Epithelial cell of proximal tubule (primary cell): ENCODE results near the gene PRG3. TPM values are rescaled to one million over a fixed set of nuclear protein-coding genes. Genes with fewer than 3 reads are reported as not detected.
A peak's percentile ranks its signal among the peaks of the same experiment; 100 is the strongest.

Experiments
- DNase-seq: peaks from one replicate; pipeline ENCODE4 v3.0.0-alpha.2; 2011; ENCODE audit warnings: low read depth
- H3K4me3 ChIP-seq: 2 replicates; pipeline ENCODE4 v1.5.1; 2011; ENCODE audit warnings: low read depth, mild to moderate bottlenecking, low read length
- total RNA-seq: library from RNA; depleted of rRNA; stranded (reverse); fragments of >200 nt; gene quantifications from 2 replicates; pipeline ENCODE4 v1.2.3, GENCODE V29; 2015
- TF ChIP-seq, protein P1 (sequence below): conservative IDR thresholded peaks from 2 replicates; pipeline ENCODE4 v1.5.1; 2012; ENCODE audit warnings: low read depth, mild to moderate bottlenecking, low read length

Gene PRG3
- total RNA-seq, 1 donor from 2014 or later, result not detected

DNA sequence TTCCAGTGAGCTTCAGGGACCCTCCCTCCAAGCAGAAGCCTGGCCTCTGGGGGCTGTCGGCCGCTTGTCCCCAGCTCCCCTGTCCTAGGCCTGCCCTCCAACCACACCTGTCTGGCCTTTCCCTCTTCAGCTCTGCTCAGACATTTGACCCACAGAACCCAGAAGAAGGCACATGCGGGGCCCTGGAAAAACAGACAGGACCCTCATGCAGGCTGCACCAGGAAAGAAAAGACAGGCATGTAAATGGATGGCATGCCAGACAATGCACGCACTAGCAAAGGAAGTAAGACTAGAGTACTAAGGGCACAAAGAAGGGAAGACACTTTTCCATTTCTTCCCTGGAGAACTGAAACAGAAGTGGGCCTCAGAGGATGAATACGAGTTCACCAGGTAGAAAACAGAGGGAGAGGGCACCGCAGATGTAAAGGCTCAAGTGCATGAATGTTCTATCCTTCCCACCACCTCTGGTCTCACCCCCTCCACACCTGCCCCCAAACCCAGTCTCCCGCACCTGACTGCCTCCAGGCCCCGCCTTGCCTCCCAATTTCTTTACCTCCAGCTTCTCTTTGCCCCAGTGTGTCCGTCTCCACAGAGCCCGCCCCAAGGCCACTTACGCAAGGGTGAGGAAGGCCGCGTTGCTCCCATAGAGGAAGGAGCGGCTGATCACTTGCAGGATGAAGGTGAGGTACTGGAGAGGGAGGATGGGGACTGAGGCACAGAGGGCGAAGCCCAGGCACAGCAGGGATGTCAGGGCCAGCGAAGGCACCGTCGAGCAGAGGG, 28.6 kb upstream of the PRG3 start:
- TF ChIP-seq, protein P1, sequence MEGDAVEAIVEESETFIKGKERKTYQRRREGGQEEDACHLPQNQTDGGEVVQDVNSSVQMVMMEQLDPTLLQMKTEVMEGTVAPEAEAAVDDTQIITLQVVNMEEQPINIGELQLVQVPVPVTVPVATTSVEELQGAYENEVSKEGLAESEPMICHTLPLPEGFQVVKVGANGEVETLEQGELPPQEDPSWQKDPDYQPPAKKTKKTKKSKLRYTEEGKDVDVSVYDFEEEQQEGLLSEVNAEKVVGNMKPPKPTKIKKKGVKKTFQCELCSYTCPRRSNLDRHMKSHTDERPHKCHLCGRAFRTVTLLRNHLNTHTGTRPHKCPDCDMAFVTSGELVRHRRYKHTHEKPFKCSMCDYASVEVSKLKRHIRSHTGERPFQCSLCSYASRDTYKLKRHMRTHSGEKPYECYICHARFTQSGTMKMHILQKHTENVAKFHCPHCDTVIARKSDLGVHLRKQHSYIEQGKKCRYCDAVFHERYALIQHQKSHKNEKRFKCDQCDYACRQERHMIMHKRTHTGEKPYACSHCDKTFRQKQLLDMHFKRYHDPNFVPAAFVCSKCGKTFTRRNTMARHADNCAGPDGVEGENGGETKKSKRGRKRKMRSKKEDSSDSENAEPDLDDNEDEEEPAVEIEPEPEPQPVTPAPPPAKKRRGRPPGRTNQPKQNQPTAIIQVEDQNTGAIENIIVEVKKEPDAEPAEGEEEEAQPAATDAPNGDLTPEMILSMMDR, result no peak
- no peak overlapping the region for H3K4me3 ChIP-seq
- DNase-seq, result no peak

DNA sequence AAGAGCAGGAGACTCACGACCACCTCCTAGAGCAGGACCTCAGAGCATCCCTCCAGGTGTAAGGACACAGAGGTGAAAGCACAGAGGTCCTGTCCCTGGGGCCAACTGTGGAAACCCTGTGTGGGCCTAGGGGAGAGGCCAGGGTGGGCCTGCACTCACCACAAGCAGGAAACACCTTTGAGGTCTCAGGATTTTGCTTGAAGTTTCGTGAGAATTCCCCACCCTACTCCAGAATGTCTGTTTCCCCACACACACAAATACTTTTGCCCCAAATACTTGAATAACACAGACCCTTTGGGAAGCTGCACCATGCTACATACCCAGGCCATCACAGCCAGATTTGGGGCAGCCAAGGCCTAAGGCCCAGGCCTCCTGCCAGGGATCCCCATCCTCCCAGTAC, 27.8 kb upstream of the PRG3 start:
- TF ChIP-seq, protein P1, result no peak
- no peak for DNase-seq
- no peak overlapping the region for H3K4me3 ChIP-seq

DNA sequence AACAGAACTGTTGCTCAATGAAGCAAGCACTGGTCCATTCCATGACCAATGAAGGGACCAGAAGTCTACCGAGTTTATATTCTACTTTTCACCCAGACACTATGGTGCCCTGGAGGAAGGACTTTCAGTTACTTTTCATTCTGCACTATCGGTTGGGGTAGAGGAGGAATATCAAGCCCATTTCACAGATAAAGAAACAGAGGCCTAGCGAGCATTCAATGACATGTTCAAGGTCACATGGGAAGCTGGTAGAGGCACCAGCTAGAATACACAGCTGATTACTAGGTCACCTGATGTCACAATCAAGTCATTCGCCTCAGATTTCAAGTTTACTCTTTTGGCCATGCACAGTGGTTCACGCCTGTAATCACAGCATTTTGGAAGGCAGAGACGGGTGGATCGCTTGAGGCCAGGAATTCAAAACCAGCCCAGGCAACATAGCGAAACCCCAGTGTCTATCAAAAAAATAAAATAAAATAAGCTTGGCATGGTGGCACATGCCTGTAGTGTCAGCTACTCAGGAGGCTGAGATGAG, 27.1 kb upstream of the PRG3 start:
- DNase-seq, result no peak
- TF ChIP-seq, protein P1, result no peak

DNA sequence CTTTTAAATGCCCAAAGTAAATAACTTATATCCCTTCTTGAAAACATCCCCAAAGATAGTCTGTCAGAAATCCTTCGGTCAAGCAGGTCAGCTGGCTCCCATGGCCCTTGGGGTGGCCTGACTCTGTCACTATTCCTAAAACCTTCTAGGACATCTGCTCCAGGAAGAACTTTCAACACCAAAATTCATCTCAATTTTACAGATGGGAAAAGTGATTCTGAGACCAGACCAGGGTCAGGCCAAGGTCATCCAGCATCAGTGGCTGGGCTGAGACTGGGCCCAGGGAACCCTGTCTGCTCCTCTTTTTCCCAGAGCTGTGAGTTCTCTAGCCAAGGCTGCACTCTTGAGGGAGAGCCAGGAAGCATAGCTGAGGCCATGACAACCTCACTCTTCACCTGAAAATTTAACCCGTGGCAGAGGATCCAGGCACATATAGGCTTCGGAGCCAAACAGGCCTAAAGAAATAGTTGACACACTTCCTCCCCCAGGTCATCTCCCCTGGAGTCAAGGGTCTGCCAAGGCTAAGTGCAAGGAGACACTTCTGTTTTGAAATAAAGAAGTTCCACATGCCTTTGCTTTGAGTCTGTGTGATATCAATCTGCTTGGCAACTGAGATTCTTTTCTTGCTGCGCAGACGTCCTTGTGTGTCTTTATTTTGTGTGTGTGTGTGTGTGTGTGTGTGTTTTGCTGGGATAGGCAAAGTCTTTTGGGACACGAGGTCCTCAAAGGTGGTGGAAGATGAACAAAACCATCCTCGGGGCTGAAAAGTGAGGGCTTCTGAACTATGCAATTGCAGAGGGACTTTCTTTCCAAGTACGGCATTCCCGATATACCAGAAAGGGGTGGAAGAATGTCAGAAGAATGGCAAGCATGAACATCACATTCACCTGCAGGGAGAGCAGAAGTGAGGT, 26.3 kb upstream of the PRG3 start:
- TF ChIP-seq, protein P1, result no peak
- no peak overlapping the region for H3K4me3 ChIP-seq
- no peak for DNase-seq

More for the DNA sequence above, 27.1 kb upstream of the PRG3 start:
- no peak overlapping the region for H3K4me3 ChIP-seq

DNA sequence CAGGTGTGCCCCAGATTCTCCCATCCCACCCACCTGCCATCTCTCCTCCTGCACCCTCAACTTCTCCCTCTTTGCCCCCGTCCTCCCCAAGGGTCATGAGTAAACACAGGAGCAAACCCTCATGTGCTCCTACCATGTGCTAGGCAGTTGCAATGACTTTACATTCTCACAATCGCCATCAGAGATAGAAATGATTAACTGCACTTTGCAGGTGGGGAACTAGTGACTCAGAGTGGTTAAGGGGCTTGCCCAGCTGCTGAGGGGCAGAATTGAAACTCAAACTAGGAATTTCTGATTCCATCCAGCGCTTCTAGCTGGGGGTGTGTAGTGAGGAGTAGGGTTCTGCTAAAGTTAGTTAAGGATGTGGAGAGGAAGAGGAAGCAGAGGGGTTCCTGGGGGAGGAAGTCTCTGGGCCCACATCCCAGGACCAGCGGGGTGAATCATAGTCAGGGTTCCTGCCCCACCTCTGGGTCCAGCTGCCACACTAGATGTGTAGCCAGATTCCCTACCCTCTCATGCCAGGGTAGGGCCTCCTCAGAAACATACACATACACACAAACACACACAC, 25.5 kb upstream of the PRG3 start:
- DNase-seq, result peak; percentile 68
- H3K4me3 ChIP-seq, result no peak overlapping the region
- TF ChIP-seq, protein P1, result no peak

DNA sequence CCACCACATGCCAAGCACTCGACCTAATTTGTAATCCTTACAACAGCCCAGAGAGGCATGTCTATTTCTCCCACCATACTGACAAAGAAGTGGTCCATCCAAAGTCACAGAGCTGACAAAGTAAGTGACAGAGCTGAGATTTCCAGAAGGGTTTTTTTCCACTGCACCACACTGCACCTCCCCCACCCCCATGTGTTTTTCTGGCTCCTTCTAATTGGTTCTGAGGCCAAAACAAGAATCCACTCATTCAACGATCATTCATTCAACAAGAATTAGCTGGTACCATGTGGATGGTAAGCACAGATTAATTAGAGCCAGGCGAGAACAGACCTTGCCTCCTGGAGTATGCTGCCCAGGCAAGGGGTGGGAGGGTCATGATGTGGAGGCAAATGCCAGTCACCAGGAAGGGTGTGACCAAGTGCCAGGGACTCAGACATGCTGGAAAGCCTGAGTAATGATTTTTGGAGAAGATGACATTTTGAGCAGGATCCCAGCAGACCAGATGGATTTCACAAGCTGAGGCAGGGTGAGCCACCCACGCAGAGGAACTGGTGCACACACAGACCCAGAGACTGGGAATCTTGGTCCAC, 24.4 kb upstream of the PRG3 start:
- no peak overlapping the region for H3K4me3 ChIP-seq
- DNase-seq, result no peak
- TF ChIP-seq, protein P1, result no peak
